Measurements from ENCODE around the gene QRSL1. TPM values are rescaled to one million over a fixed set of nuclear protein-coding genes. Genes with fewer than 3 reads are reported as not detected.
"Not testable (repeated sequence)": the region's sequence is repeated elsewhere in the genome, so short reads cannot be mapped to it uniquely, and the experiment has no call there.

QRSL1 gene
- total RNA-seq, 2 donors from 2014 or later: 6.5 to 8.6 TPM

- DNase-seq (ENCODE audit: low spot score): no peak
- intact Hi-C loops (cut with DNase I): no loop called here
Measured at GRCh38 chr6:106666282-106667021, 37.1 kb downstream of the QRSL1 start.

GRCh38 chr6:106667022-106667402, 37.6 kb downstream of the QRSL1 start:
- DNase-seq (ENCODE audit: low spot score): no peak
- intact Hi-C loops (cut with DNase I): no loop called here

GRCh38 chr6:106670236-106670635, 40.9 kb downstream of the QRSL1 start:
- intact Hi-C loops (cut with DNase I): loop anchor here in 1 of 2 donors (5.0 kb wide), 1 partner anchor 1358 kb away; no protein-coding TSS in a partner anchor
- DNase-seq (ENCODE audit: low spot score): no peak

- intact Hi-C loops (cut with DNase I): loop anchor here in 1 of 2 donors (5.0 kb wide), 1 partner anchor 1359 kb away; no protein-coding TSS in a partner anchor
- DNase-seq (ENCODE audit: low spot score): no peak
Measured at GRCh38 chr6:106671651-106672050, 42.3 kb downstream of the QRSL1 start.

GRCh38 chr6:106674541-106675229, 45.3 kb downstream of the QRSL1 start:
- intact Hi-C loops (cut with DNase I): loop anchor here in 1 of 2 donors (5.0 kb wide), 1 partner anchor 1362 kb away; no protein-coding TSS in a partner anchor
- no peak for DNase-seq (ENCODE audit: low spot score)

GRCh38 chr6:106677282-106677681, 47.9 kb downstream of the QRSL1 start:
- intact Hi-C loops (cut with DNase I): no loop called here

GRCh38 chr6:106684011-106684410, 54.6 kb downstream of the QRSL1 start:
- DNase-seq (ENCODE audit: low spot score): no peak
- intact Hi-C loops (cut with DNase I): loop anchor here in 1 of 2 donors (5.0 kb wide), 1 partner anchor 237 kb away; no protein-coding TSS in a partner anchor

More at GRCh38 chr6:106677282-106677681, 47.9 kb downstream of the QRSL1 start:
- DNase-seq (ENCODE audit: low spot score): no peak

GRCh38 chr6:106685833-106686232, 56.5 kb downstream of the QRSL1 start:
- intact Hi-C loops (cut with DNase I): no loop called here
- DNase-seq (ENCODE audit: low spot score): no peak

- no peak for DNase-seq (ENCODE audit: low spot score)
- intact Hi-C loops (cut with DNase I): no loop called here
Measured at GRCh38 chr6:106688177-106688951, 59.0 kb downstream of the QRSL1 start.

- no peak for DNase-seq (ENCODE audit: low spot score)
- intact Hi-C loops (cut with DNase I): no loop called here
Measured at GRCh38 chr6:106692112-106692818, 62.9 kb downstream of the QRSL1 start.

- intact Hi-C loops (cut with DNase I): no loop called here
Measured at GRCh38 chr6:106692819-106693208, 63.4 kb downstream of the QRSL1 start.

GRCh38 chr6:106693418-106693817, 64.0 kb downstream of the QRSL1 start:
- no peak for DNase-seq (ENCODE audit: low spot score)
- intact Hi-C loops (cut with DNase I): no loop called here

More at GRCh38 chr6:106692819-106693208, 63.4 kb downstream of the QRSL1 start:
- no peak for DNase-seq (ENCODE audit: low spot score)

GRCh38 chr6:106694343-106694742, 65.0 kb downstream of the QRSL1 start:
- no peak for DNase-seq (ENCODE audit: low spot score)
- intact Hi-C loops (cut with DNase I): no loop called here

- no peak for DNase-seq (ENCODE audit: low spot score)
- intact Hi-C loops (cut with DNase I): no loop called here
Measured at GRCh38 chr6:106700581-106700980, 71.2 kb downstream of the QRSL1 start.

- DNase-seq (ENCODE audit: low spot score); intact Hi-C loops (cut with DNase I): not testable (repeated sequence)
Measured at GRCh38 chr6:106701201-106701600, 71.8 kb downstream of the QRSL1 start.

GRCh38 chr6:106702046-106702445, 72.7 kb downstream of the QRSL1 start:
- no peak for DNase-seq (ENCODE audit: low spot score)
- intact Hi-C loops (cut with DNase I): no loop called here

GRCh38 chr6:106702451-106703110, 73.2 kb downstream of the QRSL1 start:
- DNase-seq (ENCODE audit: low spot score): no peak
- intact Hi-C loops (cut with DNase I): no loop called here

GRCh38 chr6:106704327-106704726, 74.9 kb downstream of the QRSL1 start:
- intact Hi-C loops (cut with DNase I): no loop called here
- DNase-seq (ENCODE audit: low spot score): no peak

GRCh38 chr6:106705156-106705555, 75.8 kb downstream of the QRSL1 start:
- intact Hi-C loops (cut with DNase I): no loop called here
- no peak for DNase-seq (ENCODE audit: low spot score)

Measured in posterior vena cava (tissue), 2 donors.